SK-N-SH treated with all-trans-retinoic acid at 6 μM for 48 hours (cell line): Measurements from ENCODE around the gene RIPOR3.

Experiments
- POU6F1 ChIP-seq: fragments of 250-450 bp; sonication (Bioruptor Pico); IDR thresholded peaks from 2 replicates; pipeline ENCODE4 v1.8.0; 2021; ENCODE audit warnings: low read depth, mild to moderate bottlenecking, moderate library complexity, borderline replicate concordance
- SNAI2 ChIP-seq: fragments of 250-450 bp; sonication (Bioruptor Pico); IDR thresholded peaks from 2 replicates; pipeline ENCODE4 v1.5.0; 2020; ENCODE audit warnings: mild to moderate bottlenecking, moderate library complexity
- ZFP3 ChIP-seq: fragments of 250-450 bp; sonication (Bioruptor Pico); IDR thresholded peaks from 2 replicates; pipeline ENCODE4 v1.5.0; 2020; ENCODE audit warnings: mild to moderate bottlenecking, moderate library complexity
- ZFP30 ChIP-seq: fragments of 450-650 bp; formaldehyde crosslinking; IDR thresholded peaks from 2 replicates; pipeline ENCODE4 v1.5.0; 2022; ENCODE audit warnings: mild to moderate bottlenecking, moderate library complexity
- ZNF565 ChIP-seq: fragments of 450-650 bp; formaldehyde crosslinking; conservative IDR thresholded peaks from 2 replicates; pipeline ENCODE4 v1.5.0; 2020; ENCODE audit warnings: low read depth, mild to moderate bottlenecking, moderate library complexity
- TF ChIP-seq, protein P1 (sequence below): fragments of 250-450 bp; sonication (Bioruptor Pico); IDR thresholded peaks from 2 replicates; pipeline ENCODE4 v1.5.1; 2021; ENCODE audit warnings: mild to moderate bottlenecking, moderate library complexity
- TF ChIP-seq, protein P2 (sequence below): fragments of 250-450 bp; sonication (Bioruptor Pico); IDR thresholded peaks from 2 replicates; pipeline ENCODE4 v1.8.0; 2020; ENCODE audit warnings: mild to moderate bottlenecking, moderate library complexity, borderline replicate concordance

DNA sequence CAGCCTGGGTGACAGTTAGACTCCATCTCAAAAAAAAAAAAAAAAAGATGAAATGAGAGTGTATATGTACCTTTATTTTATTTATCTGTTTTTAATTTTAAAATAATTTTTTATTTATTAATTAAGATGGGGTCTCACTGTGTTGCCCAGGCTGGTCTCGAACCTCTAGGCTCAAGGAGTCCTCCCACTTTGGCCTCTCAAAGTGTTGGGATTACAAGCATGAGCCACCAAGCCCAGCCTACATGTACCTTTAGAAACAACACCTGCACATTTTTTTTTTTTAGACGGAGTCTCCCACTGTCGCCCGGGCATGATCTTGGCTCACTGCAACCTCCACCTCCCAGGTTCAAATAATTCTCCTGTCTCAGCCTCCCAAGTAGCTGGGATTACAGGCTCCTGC lies 28.0 kb upstream of the RIPOR3 start:
- TF ChIP-seq ZFP3 (CRISPR knock-in tag) (no peak), ZFP30 (CRISPR knock-in tag) (no peak), ZNF565 (CRISPR knock-in tag) (no peak), SNAI2 (no peak), POU6F1 (no peak)
- TF ChIP-seq, protein P1, sequence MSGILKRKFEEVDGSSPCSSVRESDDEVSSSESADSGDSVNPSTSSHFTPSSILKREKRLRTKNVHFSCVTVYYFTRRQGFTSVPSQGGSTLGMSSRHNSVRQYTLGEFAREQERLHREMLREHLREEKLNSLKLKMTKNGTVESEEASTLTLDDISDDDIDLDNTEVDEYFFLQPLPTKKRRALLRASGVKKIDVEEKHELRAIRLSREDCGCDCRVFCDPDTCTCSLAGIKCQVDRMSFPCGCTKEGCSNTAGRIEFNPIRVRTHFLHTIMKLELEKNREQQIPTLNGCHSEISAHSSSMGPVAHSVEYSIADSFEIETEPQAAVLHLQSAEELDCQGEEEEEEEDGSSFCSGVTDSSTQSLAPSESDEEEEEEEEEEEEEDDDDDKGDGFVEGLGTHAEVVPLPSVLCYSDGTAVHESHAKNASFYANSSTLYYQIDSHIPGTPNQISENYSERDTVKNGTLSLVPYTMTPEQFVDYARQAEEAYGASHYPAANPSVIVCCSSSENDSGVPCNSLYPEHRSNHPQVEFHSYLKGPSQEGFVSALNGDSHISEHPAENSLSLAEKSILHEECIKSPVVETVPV (CRISPR knock-in tag), result no peak
- TF ChIP-seq, protein P2, sequence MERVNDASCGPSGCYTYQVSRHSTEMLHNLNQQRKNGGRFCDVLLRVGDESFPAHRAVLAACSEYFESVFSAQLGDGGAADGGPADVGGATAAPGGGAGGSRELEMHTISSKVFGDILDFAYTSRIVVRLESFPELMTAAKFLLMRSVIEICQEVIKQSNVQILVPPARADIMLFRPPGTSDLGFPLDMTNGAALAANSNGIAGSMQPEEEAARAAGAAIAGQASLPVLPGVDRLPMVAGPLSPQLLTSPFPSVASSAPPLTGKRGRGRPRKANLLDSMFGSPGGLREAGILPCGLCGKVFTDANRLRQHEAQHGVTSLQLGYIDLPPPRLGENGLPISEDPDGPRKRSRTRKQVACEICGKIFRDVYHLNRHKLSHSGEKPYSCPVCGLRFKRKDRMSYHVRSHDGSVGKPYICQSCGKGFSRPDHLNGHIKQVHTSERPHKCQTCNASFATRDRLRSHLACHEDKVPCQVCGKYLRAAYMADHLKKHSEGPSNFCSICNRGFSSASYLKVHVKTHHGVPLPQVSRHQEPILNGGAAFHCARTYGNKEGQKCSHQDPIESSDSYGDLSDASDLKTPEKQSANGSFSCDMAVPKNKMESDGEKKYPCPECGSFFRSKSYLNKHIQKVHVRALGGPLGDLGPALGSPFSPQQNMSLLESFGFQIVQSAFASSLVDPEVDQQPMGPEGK (CRISPR knock-in tag), result no peak
